Mucosa of stomach (tissue), 1 donor: Measurements from ENCODE around the gene CNTNAP2.

Source experiments
- H3K27me3 ChIP-seq: one replicate; pipeline ENCODE4 v1.7.0; 2013; ENCODE audit warnings: mild to moderate bottlenecking, low read length; ENCODE audit not compliant: control insufficient read depth, insufficient read depth
- H3K36me3 ChIP-seq: one replicate; pipeline ENCODE4 v1.7.0; 2013; ENCODE audit warnings: low read length; ENCODE audit not compliant: control insufficient read depth, insufficient read depth
- H3K4me1 ChIP-seq: one replicate; pipeline ENCODE4 v1.7.0; 2013; ENCODE audit warnings: mild to moderate bottlenecking, low read length; ENCODE audit not compliant: control insufficient read depth, insufficient read depth
- H3K4me3 ChIP-seq: one replicate; pipeline ENCODE4 v1.7.0; 2013; ENCODE audit warnings: low read length
- H3K9ac ChIP-seq: one replicate; pipeline ENCODE4 v1.7.0; 2013; ENCODE audit warnings: mild to moderate bottlenecking, low read length, moderate library complexity
- H3K9me3 ChIP-seq: one replicate; pipeline ENCODE4 v1.7.0; 2013; ENCODE audit warnings: mild to moderate bottlenecking, low read length, moderate library complexity; ENCODE audit not compliant: control insufficient read depth
- donor health status: Pancreatic carcinoma.

Gene CNTNAP2

DNA sequence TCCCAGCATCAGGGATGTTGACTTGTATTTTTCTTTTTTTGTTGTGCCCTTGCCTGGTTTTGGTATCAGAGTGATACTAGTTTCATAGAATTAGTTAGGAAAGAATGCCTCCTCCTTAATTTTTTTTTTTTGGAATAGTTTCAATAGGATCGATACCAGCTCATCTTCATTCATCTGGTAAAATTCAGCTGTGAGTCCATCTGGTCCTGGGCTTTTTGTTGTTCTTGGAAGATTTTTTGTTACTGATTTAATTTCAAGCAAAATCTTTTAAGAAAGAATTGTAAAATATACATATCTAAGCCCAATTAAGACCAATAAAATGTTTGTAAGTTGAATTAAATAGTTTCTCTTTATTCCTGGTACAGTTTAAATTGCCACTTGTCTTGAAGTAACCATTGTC lies 1159.5 kb downstream of the CNTNAP2 start:
- Histone ChIP-seq H3K9me3 (no peaks in the 10 kb centered on the region), H3K9ac (no peak overlapping the region), H3K4me1 (no peaks in the 10 kb centered on the region)

DNA sequence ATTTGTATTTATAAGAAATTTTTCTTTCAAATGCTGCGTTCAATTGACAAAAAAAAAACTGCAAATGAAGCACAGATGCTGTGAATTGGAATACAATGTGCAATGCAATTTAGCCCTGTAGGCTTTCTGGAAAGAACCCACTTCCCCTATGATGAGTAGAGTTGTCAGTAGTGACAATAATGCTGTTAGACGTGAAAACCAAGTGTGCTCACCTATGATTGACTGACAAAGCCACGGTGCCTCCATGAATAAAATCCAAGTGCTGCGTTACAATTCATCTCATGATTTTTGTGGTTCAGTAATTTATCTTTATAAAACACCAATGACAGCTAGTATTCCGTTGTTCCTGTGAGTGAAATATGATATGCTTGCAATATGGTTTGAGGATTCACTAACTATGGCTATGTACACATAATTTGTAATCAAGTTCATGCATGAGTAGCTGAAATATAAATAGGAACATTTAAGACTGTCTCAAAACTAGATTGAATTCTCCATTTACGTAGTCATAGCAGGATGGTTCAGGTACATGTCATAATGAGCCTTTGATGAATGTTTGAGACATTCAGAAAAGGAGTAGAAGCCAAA lies 1160.3 kb downstream of the CNTNAP2 start:
- Histone ChIP-seq H3K9me3 (no peaks in the 10 kb centered on the region), H3K27me3 (no peaks in the 10 kb centered on the region), H3K9ac (no peak overlapping the region), H3K36me3 (no peaks in the 10 kb centered on the region), H3K4me3 (no peak overlapping the region), H3K4me1 (no peaks in the 10 kb centered on the region)

More for the DNA sequence above, 1159.5 kb downstream of the CNTNAP2 start:
- H3K4me3 ChIP-seq, result no peak overlapping the region
- H3K27me3 ChIP-seq, result no peaks in the 10 kb centered on the region
- H3K36me3 ChIP-seq, result no peaks in the 10 kb centered on the region

DNA sequence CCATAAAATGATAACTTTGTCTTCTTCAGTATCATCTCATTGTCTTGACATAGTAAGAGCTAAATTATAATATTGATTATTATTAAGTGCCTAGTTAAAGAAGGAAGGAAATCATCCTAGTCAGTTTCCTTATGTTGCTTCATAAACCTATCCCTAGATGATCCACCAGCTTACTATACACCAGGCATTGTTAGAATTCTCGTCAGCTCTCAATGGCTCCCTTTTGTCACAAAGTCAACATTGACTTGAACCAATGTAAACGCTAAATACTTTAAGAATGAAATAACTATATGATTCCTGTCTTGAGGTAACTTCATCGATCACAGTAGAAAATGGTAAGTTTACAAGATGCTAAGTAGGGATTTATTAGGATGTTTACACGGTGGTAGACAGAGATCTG lies 1162.9 kb downstream of the CNTNAP2 start:
- Histone ChIP-seq H3K27me3 (no peaks in the 10 kb centered on the region), H3K4me3 (no peak overlapping the region), H3K4me1 (no peaks in the 10 kb centered on the region), H3K36me3 (no peaks in the 10 kb centered on the region), H3K9ac (no peak overlapping the region), H3K9me3 (no peaks in the 10 kb centered on the region)

DNA sequence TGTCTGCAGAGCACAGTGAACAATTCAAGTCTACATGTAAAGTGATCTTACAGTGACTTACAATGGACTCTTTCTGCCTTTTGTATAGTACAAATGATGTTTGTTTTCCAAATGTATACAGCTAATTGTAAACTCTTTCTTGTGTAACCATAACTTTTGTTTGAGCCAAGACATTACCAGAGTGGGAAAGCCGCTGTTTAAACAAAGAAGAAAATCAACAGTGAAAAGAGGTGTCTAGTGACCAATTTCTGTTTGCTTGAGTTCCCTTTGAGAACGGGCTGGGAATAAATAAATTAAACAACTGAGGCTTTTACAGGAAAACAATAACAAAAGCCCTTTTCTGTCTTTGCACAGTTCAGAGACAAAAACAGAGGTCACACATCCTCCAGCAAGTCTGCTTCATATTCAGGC lies 1163.4 kb downstream of the CNTNAP2 start:
- Histone ChIP-seq H3K9ac (no peak overlapping the region), H3K4me1 (no peaks in the 10 kb centered on the region), H3K27me3 (no peaks in the 10 kb centered on the region), H3K36me3 (no peaks in the 10 kb centered on the region), H3K4me3 (no peak overlapping the region), H3K9me3 (no peaks in the 10 kb centered on the region)

DNA sequence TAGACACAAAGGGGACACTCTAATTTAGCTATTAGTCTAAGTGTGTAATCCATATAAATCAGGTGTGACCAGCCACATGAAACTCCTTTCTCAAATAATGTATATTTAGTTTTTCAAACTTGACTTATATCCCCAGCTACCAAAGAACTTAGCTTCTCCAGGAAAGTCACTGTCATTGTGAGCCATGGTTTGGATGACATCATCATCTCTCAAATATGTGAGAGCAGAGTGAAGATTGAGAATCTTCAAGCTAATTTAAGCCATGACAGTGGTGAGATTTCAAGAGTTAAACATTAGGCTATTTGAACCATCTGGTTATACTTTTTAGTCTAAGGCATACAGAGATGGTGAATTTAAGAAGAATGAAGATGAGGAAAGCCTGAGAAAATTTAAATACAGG lies 1165.6 kb downstream of the CNTNAP2 start:
- Histone ChIP-seq H3K9ac (no peak overlapping the region), H3K4me3 (no peak overlapping the region), H3K4me1 (no peaks in the 10 kb centered on the region), H3K27me3 (no peaks in the 10 kb centered on the region), H3K36me3 (no peaks in the 10 kb centered on the region), H3K9me3 (no peaks in the 10 kb centered on the region)

DNA sequence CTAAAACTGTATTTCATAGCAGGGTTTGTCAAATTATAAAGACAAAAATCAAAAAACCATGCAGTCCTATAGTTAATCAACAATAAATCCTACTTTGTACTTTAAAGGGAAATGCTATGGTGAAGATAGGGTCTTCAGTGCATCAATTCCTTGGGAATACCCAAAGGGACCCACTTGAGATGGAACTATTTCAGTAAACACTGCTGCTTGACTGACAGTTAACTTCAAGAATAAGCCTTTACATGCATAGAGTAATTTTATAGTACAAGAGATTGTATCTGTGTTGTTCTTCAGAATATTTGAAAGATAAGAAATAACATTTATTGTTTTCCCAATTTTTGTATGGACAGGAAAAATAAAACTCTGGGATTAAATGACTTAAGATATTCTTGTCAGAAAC lies 1179.6 kb downstream of the CNTNAP2 start:
- H3K9me3 ChIP-seq, result no peaks in the 10 kb centered on the region
- no peaks in the 10 kb centered on the region for H3K4me1 ChIP-seq
- no peak overlapping the region for H3K9ac ChIP-seq

DNA sequence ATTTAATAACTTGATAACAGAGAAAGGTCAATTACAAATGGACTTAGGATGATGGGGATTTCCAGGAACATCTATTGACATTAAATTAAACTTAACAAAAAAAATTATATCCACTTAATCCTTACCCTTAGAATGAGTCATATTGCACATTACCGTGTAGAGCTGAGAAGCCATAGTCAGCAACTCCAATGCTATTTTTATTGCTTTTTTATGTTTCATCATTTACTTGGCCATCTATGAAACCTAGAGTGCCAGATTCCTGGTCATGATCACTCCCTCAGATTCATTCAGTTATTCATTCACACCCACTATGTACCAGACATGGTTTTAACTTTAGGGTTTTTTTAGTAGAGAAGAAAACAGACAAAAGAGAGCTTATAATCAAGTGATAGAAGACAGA lies 1180.4 kb downstream of the CNTNAP2 start:
- no peak overlapping the region for H3K4me3 ChIP-seq
- H3K9ac ChIP-seq, result no peak overlapping the region
- no peaks in the 10 kb centered on the region for H3K9me3 ChIP-seq

More for the DNA sequence above, 1179.6 kb downstream of the CNTNAP2 start:
- H3K4me3 ChIP-seq, result no peak overlapping the region
- H3K36me3 ChIP-seq, result no peaks in the 10 kb centered on the region
- no peaks in the 10 kb centered on the region for H3K27me3 ChIP-seq

DNA sequence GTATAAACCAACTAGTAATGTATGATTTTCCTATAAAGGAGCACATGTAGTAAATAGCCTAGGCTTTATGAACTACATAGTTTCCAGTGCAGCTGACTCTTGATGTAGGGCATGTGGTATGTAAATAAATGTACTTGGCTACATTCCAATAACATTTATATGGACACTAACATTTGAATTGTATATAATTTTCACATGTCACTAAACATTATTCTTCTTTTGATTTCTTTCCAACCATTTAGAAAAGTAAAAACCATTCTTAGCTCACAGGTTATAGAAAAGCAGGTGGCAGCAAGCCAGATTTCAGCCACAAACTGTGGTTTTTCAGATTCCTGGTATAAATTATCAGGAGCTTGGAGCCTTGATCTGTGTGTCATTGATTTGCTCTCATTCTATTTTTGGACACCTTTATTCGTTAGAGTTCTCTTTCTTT lies 1182.0 kb downstream of the CNTNAP2 start:
- no peak overlapping the region for H3K4me3 ChIP-seq
- H3K9me3 ChIP-seq, result no peaks in the 10 kb centered on the region
- H3K36me3 ChIP-seq, result no peaks in the 10 kb centered on the region
- H3K9ac ChIP-seq, result no peak overlapping the region
- no peaks in the 10 kb centered on the region for H3K27me3 ChIP-seq
- no peaks in the 10 kb centered on the region for H3K4me1 ChIP-seq

More for the DNA sequence above, 1180.4 kb downstream of the CNTNAP2 start:
- Histone ChIP-seq H3K36me3 (no peaks in the 10 kb centered on the region), H3K27me3 (no peaks in the 10 kb centered on the region), H3K4me1 (no peaks in the 10 kb centered on the region)

DNA sequence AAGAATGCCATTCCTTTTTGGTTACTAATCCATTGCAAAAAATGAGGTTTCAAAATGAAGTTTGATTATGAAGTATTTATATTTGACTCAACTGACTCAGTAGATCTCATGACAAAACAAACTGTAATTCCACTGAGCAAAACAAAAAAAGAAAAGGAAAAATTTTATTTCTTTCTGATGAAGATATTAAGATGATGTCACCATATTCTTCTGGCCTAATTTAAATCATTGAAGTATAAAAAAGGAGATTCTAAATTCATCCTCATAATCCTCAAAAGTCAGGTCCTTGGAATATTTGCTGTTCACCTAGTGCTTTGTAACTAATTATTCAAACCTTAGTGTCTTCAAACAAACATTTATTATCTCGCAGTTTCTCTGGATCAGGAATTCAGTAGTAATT lies 1183.7 kb downstream of the CNTNAP2 start:
- H3K4me1 ChIP-seq, result no peaks in the 10 kb centered on the region
- no peaks in the 10 kb centered on the region for H3K36me3 ChIP-seq
- H3K27me3 ChIP-seq, result no peaks in the 10 kb centered on the region

DNA sequence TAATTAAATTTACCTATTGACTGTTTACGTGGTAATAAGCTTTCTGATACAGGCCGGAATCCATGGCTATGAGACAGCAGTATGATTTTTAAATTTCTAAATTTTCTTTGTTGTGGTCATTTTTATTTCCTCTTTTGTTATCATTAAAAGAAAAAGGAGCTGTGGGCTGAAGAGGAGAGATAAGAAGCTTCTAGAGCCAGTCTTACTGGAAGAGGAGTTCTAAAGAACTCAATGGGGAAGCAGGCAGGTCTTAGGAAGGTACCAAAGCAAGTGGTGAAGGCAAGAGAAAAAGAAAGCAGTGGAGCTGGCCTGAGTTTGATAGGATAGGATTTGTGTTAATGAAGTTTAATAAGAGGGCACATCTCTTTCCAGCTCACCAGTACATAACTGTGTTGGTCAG lies 1187.8 kb downstream of the CNTNAP2 start:
- Histone ChIP-seq H3K4me3 (no peak overlapping the region), H3K36me3 (no peaks in the 10 kb centered on the region), H3K9me3 (no peaks in the 10 kb centered on the region), H3K27me3 (no peaks in the 10 kb centered on the region), H3K9ac (no peak overlapping the region), H3K4me1 (no peaks in the 10 kb centered on the region)

More for the DNA sequence above, 1183.7 kb downstream of the CNTNAP2 start:
- Histone ChIP-seq H3K9ac (no peak overlapping the region), H3K9me3 (no peaks in the 10 kb centered on the region), H3K4me3 (no peak overlapping the region)

DNA sequence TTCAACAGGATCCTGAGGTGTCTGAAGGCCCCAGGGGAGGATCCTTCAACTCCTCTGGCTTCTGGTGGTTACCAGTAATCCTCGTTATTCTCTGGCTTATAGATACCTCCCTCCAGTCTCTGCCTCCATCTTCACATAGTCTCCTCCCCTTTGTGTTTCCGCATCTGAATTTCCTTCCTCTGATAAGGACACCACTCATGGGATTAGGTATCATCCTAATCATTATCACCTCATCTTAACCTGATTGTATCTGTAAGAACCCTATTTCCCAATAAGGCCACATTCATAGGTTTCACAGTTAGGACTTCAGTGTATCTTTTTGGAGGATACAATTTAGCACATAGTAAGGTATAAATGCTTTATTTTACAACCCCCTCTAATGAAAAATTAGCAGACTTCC lies 1189.2 kb downstream of the CNTNAP2 start:
- Histone ChIP-seq H3K4me1 (no peaks in the 10 kb centered on the region), H3K36me3 (no peaks in the 10 kb centered on the region), H3K9ac (no peak overlapping the region), H3K4me3 (no peak overlapping the region), H3K27me3 (no peaks in the 10 kb centered on the region), H3K9me3 (no peaks in the 10 kb centered on the region)

DNA sequence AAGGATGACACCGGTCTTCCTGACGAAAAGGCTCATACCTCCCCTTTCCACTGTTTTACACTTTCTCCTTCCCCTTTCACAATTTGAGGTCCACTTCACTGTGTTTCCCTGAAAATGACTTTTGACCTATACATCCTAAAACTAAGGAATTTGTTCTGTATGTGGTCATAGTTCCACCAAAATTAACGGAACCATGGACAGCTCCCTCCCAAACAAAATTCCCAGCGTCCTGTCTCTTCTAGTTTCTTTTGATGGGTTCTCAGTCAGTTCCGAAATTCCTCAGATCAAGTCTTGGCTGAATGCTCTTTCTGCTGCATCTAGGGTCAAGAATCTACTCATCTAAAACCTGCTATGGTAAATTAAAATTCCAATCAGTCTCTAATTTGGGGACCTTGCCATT lies 1191.9 kb downstream of the CNTNAP2 start:
- no peak overlapping the region for H3K9ac ChIP-seq
- no peaks in the 10 kb centered on the region for H3K36me3 ChIP-seq
- no peaks in the 10 kb centered on the region for H3K4me1 ChIP-seq
- H3K9me3 ChIP-seq, result no peaks in the 10 kb centered on the region
- no peak overlapping the region for H3K4me3 ChIP-seq
- H3K27me3 ChIP-seq, result no peaks in the 10 kb centered on the region

DNA sequence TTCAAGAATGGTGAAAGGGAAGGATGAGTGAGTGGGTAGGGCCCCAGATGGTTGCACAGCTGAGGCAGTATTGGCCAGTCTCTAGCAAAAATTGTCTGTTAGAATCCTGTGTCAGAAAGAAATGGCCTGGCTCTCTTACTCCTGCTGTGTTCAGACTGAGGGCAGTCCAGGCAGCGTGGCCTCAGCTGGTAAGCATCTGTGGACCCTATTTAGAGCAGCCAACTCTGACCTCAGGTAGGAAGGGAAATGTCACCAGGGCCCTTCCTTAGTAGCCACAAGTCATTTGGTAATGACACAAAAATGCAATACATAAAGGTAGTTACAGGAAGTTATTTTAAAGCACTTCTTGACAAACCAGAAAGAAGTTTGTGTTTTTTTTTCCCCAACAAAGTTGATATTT lies 1194.7 kb downstream of the CNTNAP2 start:
- Histone ChIP-seq H3K9ac (no peak overlapping the region), H3K27me3 (no peaks in the 10 kb centered on the region), H3K9me3 (no peaks in the 10 kb centered on the region), H3K4me1 (no peaks in the 10 kb centered on the region), H3K36me3 (no peaks in the 10 kb centered on the region), H3K4me3 (no peak overlapping the region)
